GM19372 (cell line): Measurements from ENCODE around the gene RMDN2.
"Not testable (repeated sequence)": the region's sequence is repeated elsewhere in the genome, so short reads cannot be mapped to it uniquely, and the experiment has no call there.

Experiments
- ATAC-seq: cut with Tn5 transposase; IDR thresholded peaks from one replicate; pipeline ENCODE4 v1.9.1; 2021; ENCODE audit warnings: mild to moderate bottlenecking, low read depth, moderate library complexity; ENCODE audit not compliant: unreplicated experiment

RMDN2 gene

GRCh38 chr2:37984176-37984575 lies 59.1 kb downstream of the RMDN2 start:
- ATAC-seq = no peak

- no peak for ATAC-seq
Measured at GRCh38 chr2:37984589-37984988, 59.5 kb downstream of the RMDN2 start.

GRCh38 chr2:37985333-37985732 lies 60.2 kb downstream of the RMDN2 start:
- no peak for ATAC-seq

- no peak for ATAC-seq
Measured at GRCh38 chr2:37987098-37987775, 62.1 kb downstream of the RMDN2 start.

GRCh38 chr2:37992601-37993000 lies 67.5 kb downstream of the RMDN2 start:
- no peak for ATAC-seq

- ATAC-seq = no peak
Measured at GRCh38 chr2:37993143-37993542, 68.1 kb downstream of the RMDN2 start.

- ATAC-seq = no peak
Measured at GRCh38 chr2:37997629-37998028, 72.5 kb downstream of the RMDN2 start.

GRCh38 chr2:38000485-38001222 lies 75.6 kb downstream of the RMDN2 start:
- ATAC-seq = no peak

GRCh38 chr2:38010187-38010586 lies 85.1 kb downstream of the RMDN2 start:
- ATAC-seq = not testable (repeated sequence)

GRCh38 chr2:38010995-38011394 lies 85.9 kb downstream of the RMDN2 start:
- ATAC-seq = no peak

- ATAC-seq = no peak
Measured at GRCh38 chr2:38013158-38013752, 88.2 kb downstream of the RMDN2 start.

GRCh38 chr2:38016219-38016618 lies 91.1 kb downstream of the RMDN2 start:
- ATAC-seq = no peak

GRCh38 chr2:38017836-38018235 lies 92.7 kb downstream of the RMDN2 start:
- no peak for ATAC-seq

- ATAC-seq = not testable (repeated sequence)
Measured at GRCh38 chr2:38020359-38021069, 95.4 kb downstream of the RMDN2 start.

- ATAC-seq = no peak
Measured at GRCh38 chr2:38021589-38021988, 96.5 kb downstream of the RMDN2 start.

GRCh38 chr2:38026846-38027245 lies 101.8 kb downstream of the RMDN2 start:
- no peak for ATAC-seq

GRCh38 chr2:38028829-38029228 lies 103.7 kb downstream of the RMDN2 start:
- no peak for ATAC-seq

GRCh38 chr2:38029512-38029911 lies 104.4 kb downstream of the RMDN2 start:
- ATAC-seq = no peak

- ATAC-seq = no peak
Measured at GRCh38 chr2:38030635-38031355, 105.7 kb downstream of the RMDN2 start.

GRCh38 chr2:38032946-38033345 lies 107.9 kb downstream of the RMDN2 start:
- ATAC-seq = no peak
